CD14-positive monocyte (primary cell): ENCODE data around the gene SNAPC3. TPM values are rescaled to one million over a fixed set of nuclear protein-coding genes. Genes with fewer than 3 reads are reported as not detected.

ENCODE experiments used
- DNase-seq, 3 donors: peaks; one replicate each; pipeline ENCODE4 v3.0.0-alpha.2; 2011 to 2022
- H2AFZ ChIP-seq: 2 replicates; pipeline ENCODE4 v1.6.0; 2012; ENCODE audit warnings: mild to moderate bottlenecking, low read depth, low read length, inconsistent platforms; ENCODE audit not compliant: insufficient read depth, poor library complexity, severe bottlenecking
- H3K27ac ChIP-seq, 2 donors: 1 replicate in 1 of 2; 2 replicates in 1 of 2; pipeline ENCODE4 v1.5.1; 2012 to 2013; ENCODE audit warnings: low read length in 2 of 2, control low read depth in 1 of 2, inconsistent platforms in 1 of 2, low read depth in 1 of 2, mild to moderate bottlenecking in 1 of 2
- H3K27me3 ChIP-seq, 2 donors: one replicate each; pipeline versions ENCODE4 v1.6.0 to v1.6.1; 2011 to 2013; ENCODE audit warnings: low read length in 2 of 2; ENCODE audit not compliant: control insufficient read depth in 2 of 2, insufficient read depth in 2 of 2
- H3K36me3 ChIP-seq, 2 donors: replicated peaks in 1 of 2; 1 replicate in 1 of 2; 2 replicates in 1 of 2; pipeline versions ENCODE4 v1.5.1 to v1.6.1; 2012 to 2013; ENCODE audit warnings: low read length in 2 of 2, control low read depth in 1 of 2, inconsistent platforms in 1 of 2, mild to moderate bottlenecking in 1 of 2; ENCODE audit not compliant: insufficient read depth in 2 of 2, control insufficient read depth in 1 of 2
- H3K4me1 ChIP-seq, 2 donors: 1 replicate in 1 of 2; 2 replicates in 1 of 2; pipeline versions ENCODE4 v1.5.1 to v1.6.1; 2012 to 2013; ENCODE audit warnings: low read length in 2 of 2, control low read depth in 1 of 2, inconsistent platforms in 1 of 2, mild to moderate bottlenecking in 1 of 2, moderate library complexity in 1 of 2; ENCODE audit not compliant: insufficient read depth in 2 of 2, control insufficient read depth in 1 of 2
- H3K4me2 ChIP-seq: replicated peaks from 2 replicates; pipeline ENCODE3; 2012; ENCODE audit warnings: low read length, moderate library complexity, mild to moderate bottlenecking; ENCODE audit not compliant: poor library complexity, severe bottlenecking; ENCODE audit errors: extremely low read depth
- H3K4me3 ChIP-seq, 3 experiments: fragments of 200-600 bp in 1 of 3; sonication (generic) in 1 of 3; replicated peaks in 1 of 3; 1 replicate in 2 of 3; 2 replicates in 1 of 3; pipeline ENCODE4 v1.5.1; 2011 to 2013; ENCODE audit warnings: low read length in 3 of 3, mild to moderate bottlenecking in 3 of 3, control low read depth in 2 of 3, low read depth in 2 of 3, inconsistent platforms in 1 of 3, moderate library complexity in 1 of 3
- H3K79me2 ChIP-seq: 2 replicates; pipeline ENCODE4 v1.6.0; 2012; ENCODE audit warnings: mild to moderate bottlenecking, control low read depth, inconsistent platforms, low read length, moderate library complexity; ENCODE audit not compliant: insufficient read depth
- H3K9ac ChIP-seq: 2 replicates; pipeline ENCODE4 v1.6.0; 2017; ENCODE audit warnings: low read length, mild to moderate bottlenecking; ENCODE audit not compliant: insufficient read depth, poor library complexity, severe bottlenecking
- H3K9me3 ChIP-seq, 2 donors: replicated peaks in 1 of 2; 1 replicate in 1 of 2; 2 replicates in 1 of 2; pipeline versions ENCODE4 v1.5.1 to v1.6.1; 2012 to 2013; ENCODE audit warnings: low read length in 2 of 2, control low read depth in 1 of 2; ENCODE audit not compliant: control insufficient read depth in 1 of 2, insufficient read depth in 1 of 2
- H4K20me1 ChIP-seq: 2 replicates; pipeline ENCODE4 v1.6.0; 2012; ENCODE audit warnings: mild to moderate bottlenecking, low read length, control low read depth, moderate library complexity; ENCODE audit not compliant: insufficient read depth
- H3K27ac Mint-ChIP-seq, 7 donors: one replicate each; pipeline ENCODE4 v1.8.0; 2020; ENCODE audit warnings: mild to moderate bottlenecking in 7 of 7, mixed read lengths in 7 of 7, moderate library complexity in 6 of 7, inconsistent platforms in 2 of 7
- H3K27me3 Mint-ChIP-seq, 3 donors: one replicate each; pipeline ENCODE4 v1.8.0; 2021 to 2022; ENCODE audit warnings: low read depth in 3 of 3, mild to moderate bottlenecking in 3 of 3, mixed read lengths in 3 of 3, moderate library complexity in 3 of 3, inconsistent platforms in 1 of 3
- H3K36me3 Mint-ChIP-seq, 2 donors: one replicate each; pipeline ENCODE4 v1.8.0; 2020; ENCODE audit warnings: mixed read lengths in 2 of 2, inconsistent platforms in 1 of 2, mild to moderate bottlenecking in 1 of 2
- H3K4me1 Mint-ChIP-seq: one replicate; pipeline ENCODE4 v1.8.0; 2020; ENCODE audit warnings: mild to moderate bottlenecking, mixed read lengths
- H3K4me3 Mint-ChIP-seq, 2 donors: one replicate each; pipeline ENCODE4 v1.8.0; 2020; ENCODE audit warnings: mild to moderate bottlenecking in 2 of 2, mixed read lengths in 2 of 2, moderate library complexity in 1 of 2
- H3K9me3 Mint-ChIP-seq, 7 donors: one replicate each; pipeline ENCODE4 v1.8.0; 2020 to 2022; ENCODE audit warnings: mixed read lengths in 7 of 7, mild to moderate bottlenecking in 6 of 7, moderate library complexity in 6 of 7, inconsistent platforms in 2 of 7
- CTCF ChIP-seq: fragments of 200-600 bp; IDR thresholded peaks from one replicate; pipeline ENCODE4 v1.8.0; 2022; ENCODE audit warnings: antibody characterized with exemption, mild to moderate bottlenecking
- WGBS: methylation state at CpG from one replicate; pipeline ENCODE4 v1.1.5; 2013; ENCODE audit warnings: missing lambda C conversion rate; ENCODE audit not compliant: insufficient coverage; 5-methylcytosine and 5-hydroxymethylcytosine counted together
- intact Hi-C, 2 donors: fragments of 100-400 bp; cut with micrococcal nuclease; formaldehyde crosslinking; loops; one replicate each; pipeline versions ENCODE4 v1.15.0 to v1.15.1; 2023
- polyA plus RNA-seq, 3 donors: library from polyadenylated mRNA; depleted of rRNA in 1 of 3; unstranded in 2 of 3; stranded (reverse) in 1 of 3; fragments of 300-500 nt in 2 of 3; fragments of >200 nt in 1 of 3; fragmentation: Illumina TruSeq in 2 of 3; gene quantifications; 1 replicate in 2 of 3; 2 replicates in 1 of 3; pipeline ENCODE4 v1.2.3, GENCODE V29; 2012 to 2021

Gene SNAPC3
- polyA plus RNA-seq, 3 donors = 10.9 to 15.8 (median 14.3) TPM

- Histone ChIP-seq H3K79me2 (no peaks in the 10 kb centered on the region), H3K9ac (no peak overlapping the region), H2AFZ (no peak overlapping the region), H3K27ac (no peak overlapping the region), H3K4me2 (no peak overlapping the region), H3K9me3 (no peaks in the 10 kb centered on the region), H3K4me1 (no peaks in the 10 kb centered on the region), H3K27me3 (no peaks in the 10 kb centered on the region), H3K36me3 (no peaks in the 10 kb centered on the region), H4K20me1 (no peaks in the 10 kb centered on the region), H3K4me3 (no peak overlapping the region)
- no peak for TF ChIP-seq CTCF
- Mint-ChIP-seq H3K27ac (peak overlapping the region in 1 of 7 donors; percentile 25), H3K9me3 (peaks cover 0 to 8% (median 3%) of the 10 kb centered on the region in 7 donors), H3K27me3 (peaks cover 2 to 6% (median 3%) of the 10 kb centered on the region in 3 donors), H3K4me1 (peaks cover 3% of the 10 kb centered on the region), H3K4me3 (peak overlapping the region in 1 of 2 donors; percentile 4), H3K36me3 (no peaks in the 10 kb centered on the region)
- 27% methylated on average over 2 of the region's 4 CpGs for WGBS
- intact Hi-C loops = no loop called here
- no peak for DNase-seq
Measured at GRCh38 chr9:15374310-15374709, 48.4 kb upstream of the SNAPC3 start.

GRCh38 chr9:15374825-15375224, 47.9 kb upstream of the SNAPC3 start:
- 97% methylated on average over 3 of the region's 3 CpGs for WGBS
- no peak overlapping the region for H2AFZ ChIP-seq
- H3K27ac Mint-ChIP-seq = peak overlapping the region in 1 of 7 donors; percentile 2

More at GRCh38 chr9:15374825-15375224, 47.9 kb upstream of the SNAPC3 start:
- Histone ChIP-seq H3K9ac (no peak overlapping the region), H3K9me3 (no peaks in the 10 kb centered on the region), H3K79me2 (no peaks in the 10 kb centered on the region), H3K4me3 (no peak overlapping the region), H3K4me2 (no peak overlapping the region), H3K27me3 (no peaks in the 10 kb centered on the region), H4K20me1 (no peaks in the 10 kb centered on the region), H3K36me3 (no peaks in the 10 kb centered on the region), H3K4me1 (no peaks in the 10 kb centered on the region), H3K27ac (no peak overlapping the region)
- DNase-seq = no peak
- intact Hi-C loops = no loop called here
- Mint-ChIP-seq H3K36me3 (no peaks in the 10 kb centered on the region), H3K4me1 (peaks cover 3% of the 10 kb centered on the region), H3K27me3 (peaks cover 2 to 6% (median 3%) of the 10 kb centered on the region in 3 donors), H3K4me3 (no peak overlapping the region), H3K9me3 (peaks cover 0 to 8% (median 3%) of the 10 kb centered on the region in 7 donors)
- TF ChIP-seq CTCF = no peak
